Measurements from ENCODE around the gene NEDD4L.
"Not testable (repeated sequence)": the region's sequence is repeated elsewhere in the genome, so short reads cannot be mapped to it uniquely, and the experiment has no call there.

Gene NEDD4L

DNA sequence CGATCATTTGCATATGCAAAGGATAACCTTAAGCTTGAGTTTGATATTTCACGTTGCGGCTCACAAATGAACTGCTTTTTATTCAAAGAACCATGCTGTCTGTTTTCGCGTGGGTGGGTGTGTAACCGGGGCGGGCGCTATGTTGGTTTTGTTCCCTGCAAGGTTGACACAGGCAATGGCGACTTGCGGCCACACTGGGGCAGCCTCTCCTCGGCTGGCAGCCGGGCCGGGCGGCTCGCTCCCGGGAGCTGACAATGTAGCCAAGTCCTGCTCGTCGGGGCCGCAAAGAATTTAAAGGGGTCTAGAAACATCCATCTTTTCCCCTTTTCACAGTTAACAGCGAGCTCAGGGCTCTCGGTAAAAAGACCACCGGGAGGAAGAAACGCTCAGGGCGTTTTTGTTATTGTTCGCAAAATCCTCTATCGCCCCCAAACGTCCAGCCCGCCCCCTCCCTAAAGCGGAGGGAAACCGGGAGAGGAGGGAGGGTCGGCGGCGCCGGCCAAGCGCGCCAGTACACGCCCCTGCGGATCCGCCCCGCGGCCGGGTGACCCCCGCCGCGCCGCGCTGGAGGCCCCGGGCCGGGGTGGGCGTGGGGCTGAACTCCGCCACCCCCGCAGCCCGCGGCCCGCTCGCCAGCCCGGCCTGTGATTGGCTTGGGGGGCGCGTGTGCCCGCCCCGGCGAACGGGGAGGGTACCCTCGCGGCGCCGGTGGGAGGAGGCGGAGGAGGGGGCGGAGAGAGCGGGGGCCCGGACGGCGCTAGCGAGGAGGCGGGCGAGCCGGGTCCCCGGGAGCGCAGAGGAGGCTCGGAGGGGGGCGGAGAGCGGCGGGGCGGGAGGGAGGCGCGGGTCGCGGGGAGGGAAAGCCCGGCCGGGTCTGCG is at the start of gene NEDD4L:
TSS of gene NEDD4L (plus strand) at position 736 of the 879 bp plus-strand sequence. CDS start 435 bp downstream, outside the sequence.
- peak within 1 kb of the TSS; percentile 85 for H3K4me3 ChIP-seq (ENCODE audit: low read length)
- TF ChIP-seq ZNF274 (IDR thresholded peaks at IDR 0.05; ENCODE audit: low read depth, low read length), result no peak

DNA sequence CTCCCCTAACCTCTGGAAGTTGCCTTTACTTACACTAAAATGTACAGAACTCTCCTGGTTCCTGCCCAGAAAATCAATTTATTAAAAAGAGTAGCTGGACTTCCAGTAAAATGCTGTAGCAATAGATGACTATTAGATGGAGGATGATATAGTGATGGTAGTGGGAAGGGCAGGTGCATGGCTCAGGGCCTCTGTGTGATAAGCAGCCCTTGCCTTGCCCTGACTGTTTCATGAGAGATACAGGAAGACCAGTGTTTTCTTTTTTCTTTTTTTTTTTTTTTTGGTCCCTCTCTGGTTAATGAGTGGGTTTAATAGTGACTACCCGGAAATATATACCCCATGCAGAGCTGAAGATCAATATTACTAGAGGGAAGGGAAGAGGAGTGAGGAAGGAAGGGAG is 48.7 kb upstream of the NEDD4L start:
- TF ChIP-seq ZNF274 (IDR thresholded peaks at IDR 0.05; ENCODE audit: low read depth, low read length), result no peak

DNA sequence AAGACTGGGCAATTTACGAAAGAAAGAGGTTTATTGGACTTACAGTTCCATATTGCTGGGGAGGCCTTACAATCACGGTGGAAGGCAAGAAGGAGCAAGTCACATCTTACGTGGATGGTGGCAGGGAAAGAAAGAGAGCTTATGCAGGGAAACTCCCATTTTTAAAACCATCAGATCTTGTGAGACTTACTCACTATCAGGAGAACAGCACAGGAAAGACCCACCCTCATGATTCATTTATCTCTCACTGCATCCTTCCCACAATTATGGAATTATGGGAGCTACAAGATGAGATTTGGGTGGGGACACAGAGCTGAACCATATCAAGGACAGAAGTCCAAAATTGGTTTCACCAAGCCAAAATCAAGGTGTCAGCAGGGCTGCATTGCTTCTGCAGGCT is 47.1 kb upstream of the NEDD4L start:
- H3K4me3 ChIP-seq (ENCODE audit: low read length), result not testable (repeated sequence)

More for the DNA sequence above, 48.7 kb upstream of the NEDD4L start:
- H3K4me3 ChIP-seq (ENCODE audit: low read length), result no peak overlapping the region

DNA sequence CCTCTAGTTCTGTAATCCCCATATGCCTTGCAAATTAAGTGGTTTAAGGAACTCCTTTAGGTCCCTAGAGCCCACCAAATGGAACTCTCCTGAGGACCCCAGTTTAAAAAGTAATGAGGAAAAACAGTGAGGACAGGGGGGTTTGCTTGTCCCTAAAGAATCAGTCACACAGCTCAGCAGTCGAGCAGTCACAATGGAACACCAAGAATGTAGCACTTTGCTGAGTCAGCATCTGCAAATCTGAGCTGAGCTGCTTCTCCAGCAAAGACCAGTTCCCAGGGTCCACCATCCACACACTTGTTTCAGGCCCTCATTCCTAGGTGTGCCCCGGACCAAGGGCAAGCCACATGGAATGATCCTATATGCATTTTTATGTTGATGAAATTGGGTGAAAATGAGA is 46.2 kb upstream of the NEDD4L start:
- TF ChIP-seq ZNF274 (IDR thresholded peaks at IDR 0.05; ENCODE audit: low read depth, low read length), result no peak
- no peak overlapping the region for H3K4me3 ChIP-seq (ENCODE audit: low read length)

DNA sequence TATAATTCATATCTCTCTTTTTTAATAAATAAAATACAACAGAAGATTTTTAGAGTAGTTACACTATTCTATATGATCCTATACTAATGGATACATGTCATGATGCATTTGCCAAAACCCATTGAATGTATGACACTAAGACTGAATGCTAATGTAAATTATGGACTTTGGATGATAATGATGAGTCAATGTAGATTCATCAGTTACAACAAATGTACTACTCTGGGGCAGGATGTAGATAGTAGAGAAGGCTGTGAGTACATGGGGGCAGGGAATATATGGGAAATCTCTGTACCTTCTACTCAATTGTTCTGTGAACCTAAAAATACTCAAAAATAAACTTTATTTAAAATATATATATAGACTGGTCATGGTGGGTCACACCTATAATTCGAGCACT is 45.6 kb upstream of the NEDD4L start:
- no peak for TF ChIP-seq ZNF274 (IDR thresholded peaks at IDR 0.05; ENCODE audit: low read depth, low read length)

DNA sequence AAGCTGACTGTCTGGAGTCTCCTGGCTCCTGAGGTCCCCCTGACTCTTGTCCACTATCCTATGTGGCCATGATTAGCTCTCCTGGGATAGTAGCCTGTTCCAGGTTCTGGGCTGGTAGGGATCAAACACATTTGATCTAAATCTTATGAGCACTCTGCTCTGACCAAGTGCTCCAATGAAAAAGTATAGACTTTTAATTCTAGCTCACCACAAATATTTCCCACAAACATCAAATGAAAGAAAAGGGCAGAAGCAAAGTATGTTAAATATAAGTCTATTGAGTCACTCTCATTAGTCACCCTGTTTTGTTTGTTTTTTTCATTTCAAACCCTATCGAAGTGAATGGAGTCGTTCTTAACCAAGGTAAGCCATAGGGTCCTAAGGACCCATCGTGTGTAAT is 39.7 kb upstream of the NEDD4L start:
- H3K4me3 ChIP-seq (ENCODE audit: low read length), result no peak overlapping the region
- no peak for TF ChIP-seq ZNF274 (IDR thresholded peaks at IDR 0.05; ENCODE audit: low read depth, low read length)

More for the DNA sequence above, 45.6 kb upstream of the NEDD4L start:
- no peak overlapping the region for H3K4me3 ChIP-seq (ENCODE audit: low read length)

DNA sequence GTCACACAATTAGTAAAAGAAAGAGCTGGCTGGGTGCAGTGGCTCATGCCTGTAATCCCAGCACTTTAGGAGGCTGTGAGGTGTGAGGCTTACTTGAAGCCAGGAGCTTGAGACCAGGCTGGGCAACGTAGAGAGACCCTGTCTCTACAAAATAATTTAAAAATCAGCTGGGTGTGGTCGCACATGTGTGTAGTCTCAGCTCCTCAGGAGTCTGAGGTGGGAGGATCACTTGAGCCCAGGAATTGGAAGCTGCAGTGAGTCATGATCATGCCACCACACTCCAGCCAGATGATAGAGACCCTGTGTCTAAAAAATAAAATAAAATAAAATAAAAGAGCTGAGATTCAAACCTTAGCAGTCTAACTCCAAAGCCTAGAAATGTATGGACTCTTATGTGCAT is 39.0 kb upstream of the NEDD4L start:
- no peak overlapping the region for H3K4me3 ChIP-seq (ENCODE audit: low read length)
- no peak for TF ChIP-seq ZNF274 (IDR thresholded peaks at IDR 0.05; ENCODE audit: low read depth, low read length)

DNA sequence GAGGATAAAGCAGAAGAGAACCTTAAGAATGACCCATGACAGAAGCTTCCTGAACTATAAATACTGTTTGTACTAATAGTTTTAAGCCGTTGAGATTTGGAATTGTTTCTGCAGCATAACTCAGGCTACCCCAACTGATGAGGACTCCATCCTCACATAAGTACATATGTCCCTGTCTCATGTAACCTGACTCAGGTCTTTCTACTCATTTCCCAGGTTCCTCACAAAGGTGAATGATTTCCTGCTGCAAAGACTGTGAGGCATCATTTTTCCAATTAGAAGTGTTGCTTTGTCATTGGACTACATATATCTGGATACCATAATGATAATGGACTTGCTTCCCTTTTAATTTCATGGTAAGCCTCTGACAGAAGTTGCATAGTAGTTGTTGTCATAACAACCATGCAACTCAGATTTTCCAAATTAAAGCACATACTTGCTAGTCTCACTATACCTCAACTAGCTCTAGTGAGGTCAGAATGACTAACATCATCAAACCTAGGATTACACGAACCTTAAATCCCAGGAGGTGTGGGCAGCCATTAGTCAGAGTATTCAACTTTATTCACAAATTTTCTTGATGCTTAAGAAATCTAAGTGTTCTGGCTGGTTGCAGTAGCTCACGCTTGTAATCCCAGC is 38.0 kb upstream of the NEDD4L start:
- no peak for TF ChIP-seq ZNF274 (IDR thresholded peaks at IDR 0.05; ENCODE audit: low read depth, low read length)
- H3K4me3 ChIP-seq (ENCODE audit: low read length), result no peak overlapping the region

DNA sequence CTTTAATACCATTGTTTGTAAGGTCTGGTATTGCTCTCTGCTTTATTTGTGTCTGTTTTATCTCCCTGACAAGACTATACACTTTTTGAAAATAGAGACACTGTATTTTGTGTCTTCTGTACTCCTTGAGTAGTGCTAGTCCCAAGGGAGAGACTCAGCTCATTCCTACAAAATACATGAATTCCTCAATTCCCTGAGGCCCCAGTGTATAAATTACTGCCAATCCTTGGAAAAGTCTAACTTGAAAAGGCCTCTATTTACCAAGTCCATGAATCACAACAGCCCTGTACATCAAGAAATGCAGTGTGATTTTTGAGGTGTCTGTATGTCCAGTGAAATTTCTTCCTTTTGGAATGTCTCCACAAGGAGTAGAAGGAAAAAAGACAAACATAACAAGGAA is 34.9 kb upstream of the NEDD4L start:
- H3K4me3 ChIP-seq (ENCODE audit: low read length), result no peak overlapping the region
- no peak for TF ChIP-seq ZNF274 (IDR thresholded peaks at IDR 0.05; ENCODE audit: low read depth, low read length)

DNA sequence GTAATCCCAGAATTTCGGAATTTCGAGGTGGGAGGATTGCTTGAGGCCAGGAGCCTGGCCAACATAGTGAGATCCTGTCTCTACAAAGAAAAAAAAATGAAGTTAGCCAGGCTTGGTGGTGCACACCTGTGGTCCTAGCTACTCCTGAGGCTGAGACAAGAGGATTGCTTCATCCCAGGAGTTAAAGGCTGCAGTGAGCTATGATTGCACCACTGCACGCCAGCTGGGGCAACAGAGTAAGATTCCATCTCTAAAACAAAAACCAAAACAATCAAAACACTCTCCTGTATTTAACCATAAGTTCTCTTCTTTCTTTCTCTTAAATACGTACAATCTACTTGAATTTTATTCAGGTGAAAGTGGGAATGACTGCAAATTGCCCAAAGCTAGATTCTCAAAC is 33.8 kb upstream of the NEDD4L start:
- no peak overlapping the region for H3K4me3 ChIP-seq (ENCODE audit: low read length)
- TF ChIP-seq ZNF274 (IDR thresholded peaks at IDR 0.05; ENCODE audit: low read depth, low read length), result no peak

DNA sequence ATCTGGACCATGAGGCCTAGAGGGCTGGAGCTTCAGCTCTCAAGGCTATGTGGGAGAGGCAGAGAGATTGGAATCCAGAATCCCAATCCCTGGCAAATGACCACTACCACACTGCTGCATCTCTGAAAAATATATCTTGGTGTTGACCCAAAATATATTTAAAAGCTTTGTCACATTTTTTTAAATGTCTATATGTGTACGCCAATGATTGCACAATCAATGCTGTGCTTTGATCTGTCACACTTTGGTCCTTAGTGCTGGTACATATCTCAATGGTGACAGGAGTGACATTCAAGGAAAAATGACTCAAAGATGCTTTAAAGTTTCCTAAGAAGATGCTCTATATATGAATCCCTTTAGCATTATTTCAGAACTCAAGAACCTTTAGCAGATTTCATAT is 31.7 kb upstream of the NEDD4L start:
- no peak overlapping the region for H3K4me3 ChIP-seq (ENCODE audit: low read length)
- TF ChIP-seq ZNF274 (IDR thresholded peaks at IDR 0.05; ENCODE audit: low read depth, low read length), result no peak

DNA sequence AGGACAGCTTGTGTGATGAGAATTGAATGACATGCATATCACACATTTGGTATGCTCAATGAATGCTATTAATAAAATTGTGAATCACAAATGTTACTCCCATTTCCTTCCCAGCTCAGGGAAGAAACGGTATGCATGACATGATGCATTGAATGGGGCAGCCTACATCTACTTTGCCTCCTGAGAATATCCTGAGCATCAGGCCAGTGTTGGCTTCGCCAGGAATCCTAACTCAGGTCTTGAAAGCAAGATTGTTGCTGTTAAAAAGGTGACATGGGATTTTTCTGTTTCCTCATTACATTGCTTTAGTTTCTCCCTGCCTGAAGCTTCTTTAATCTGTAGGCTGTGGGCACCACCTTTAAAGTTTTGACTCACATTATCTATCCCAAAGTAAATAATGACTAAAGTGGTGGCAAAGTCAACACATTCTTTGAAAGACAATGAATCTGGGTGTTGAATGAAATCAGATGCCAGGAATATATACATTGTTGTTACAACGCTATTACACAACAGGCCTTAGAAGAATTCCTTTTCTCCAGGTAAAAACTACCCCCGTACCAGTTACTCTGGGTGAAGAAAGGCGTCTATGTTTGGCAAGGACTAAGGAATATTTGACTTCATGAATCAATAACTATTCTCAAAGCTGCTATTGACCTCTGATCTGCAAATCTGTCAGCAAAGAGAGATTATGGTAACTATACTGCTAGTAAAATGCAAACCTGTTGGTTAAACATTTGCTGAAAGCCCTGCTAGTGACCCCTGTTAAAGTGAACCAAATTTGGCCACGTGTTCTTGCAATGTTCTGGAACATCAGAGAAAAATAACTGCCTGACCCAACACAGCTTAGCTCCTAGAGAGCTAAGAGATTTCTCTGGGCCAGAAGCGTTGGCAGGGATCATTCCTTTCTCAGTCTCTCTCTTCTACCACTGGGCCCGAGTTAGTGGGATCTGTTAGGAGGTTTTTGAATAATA is 30.5 kb upstream of the NEDD4L start:
- no peak for TF ChIP-seq ZNF274 (IDR thresholded peaks at IDR 0.05; ENCODE audit: low read depth, low read length)
- H3K4me3 ChIP-seq (ENCODE audit: low read length), result no peak overlapping the region

DNA sequence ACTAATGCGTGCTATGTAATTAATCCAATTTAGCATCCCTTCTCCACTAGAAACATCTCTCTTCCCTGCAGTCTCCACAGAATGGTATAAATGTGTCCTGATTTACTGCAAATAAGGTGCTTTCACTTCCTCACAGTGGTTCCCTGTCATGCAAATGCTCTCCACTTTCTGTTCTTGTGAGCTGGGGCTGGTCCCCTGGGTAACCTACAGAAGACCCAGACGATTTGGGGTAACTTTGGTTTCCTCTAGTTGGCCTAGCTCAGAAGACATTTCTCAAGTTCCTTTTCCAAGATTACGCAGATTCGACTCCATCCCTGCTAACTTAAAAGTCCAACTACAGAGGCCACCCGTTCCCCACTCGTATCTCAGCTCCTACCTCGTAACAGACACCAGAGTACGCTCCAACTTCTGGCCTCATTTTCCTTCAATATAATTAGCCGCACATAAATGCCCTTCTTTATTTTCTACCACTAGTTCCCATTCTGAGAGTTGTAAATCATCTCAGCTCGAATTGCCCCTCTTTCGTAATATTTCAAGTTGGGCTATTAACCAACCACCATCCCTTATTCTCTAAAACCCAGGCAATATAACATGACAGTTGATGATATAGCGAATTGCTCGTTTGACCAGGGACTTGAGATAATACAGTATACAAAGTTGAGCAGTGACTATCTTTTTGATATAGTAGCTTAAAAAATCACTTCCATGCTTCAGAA is 28.8 kb upstream of the NEDD4L start:
- no peak overlapping the region for H3K4me3 ChIP-seq (ENCODE audit: low read length)
- no peak for TF ChIP-seq ZNF274 (IDR thresholded peaks at IDR 0.05; ENCODE audit: low read depth, low read length)

DNA sequence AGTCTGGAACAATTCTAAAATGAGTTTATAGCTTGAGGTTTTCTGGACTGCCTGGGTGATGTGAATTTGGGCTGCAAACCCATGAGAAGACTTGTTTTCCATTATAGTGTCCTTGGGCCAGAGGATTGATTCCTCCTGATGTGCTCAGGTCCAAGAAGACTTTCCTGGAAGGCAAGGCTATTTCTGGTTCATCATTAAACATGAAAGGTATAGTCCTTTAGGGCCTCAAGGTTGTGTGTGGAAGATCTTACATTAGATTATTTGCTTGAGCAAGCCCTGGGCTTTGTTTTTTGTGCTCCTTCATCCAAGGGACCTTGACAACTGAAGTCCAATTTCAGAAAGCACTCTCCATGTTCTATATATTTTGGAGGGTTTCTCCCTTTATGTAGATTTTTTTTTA is 26.8 kb upstream of the NEDD4L start:
- no peak for TF ChIP-seq ZNF274 (IDR thresholded peaks at IDR 0.05; ENCODE audit: low read depth, low read length)
- no peak overlapping the region for H3K4me3 ChIP-seq (ENCODE audit: low read length)

Measured in GM08714 (cell line).